DOHH2 (cell line): Measurements from ENCODE around the gene TSSK6.

Experiments used
- CTCF ChIP-seq: fragments of 200-600 bp; sonication (generic); IDR thresholded peaks from one replicate; pipeline ENCODE4 v1.5.1; 2014; ENCODE audit warnings: antibody characterized with exemption, mild to moderate bottlenecking, low read depth, low read length; ENCODE audit not compliant: poor library complexity, severe bottlenecking
- EZH2phosphoT487 ChIP-seq: fragments of 200-600 bp; sonication (generic); IDR thresholded peaks from 2 replicates; pipeline ENCODE4 v1.6.1; 2017; ENCODE audit warnings: borderline replicate concordance, mild to moderate bottlenecking, antibody characterized with exemption, low read length, moderate library complexity, mixed read lengths

- no peak for TF ChIP-seq CTCF
- no peak for TF ChIP-seq EZH2phosphoT487
Measured at GRCh38 chr19:19486343-19487076, 28.8 kb downstream of the TSSK6 start.
